ENCODE results near the gene EPN2.

The EPN2 gene

GRCh38 chr17:19377602-19378415 lies 140.6 kb downstream of the EPN2 start:
- peak; percentile 88 to 100 (median 98) for DNase-seq

GRCh38 chr17:19378416-19379360 lies 141.5 kb downstream of the EPN2 start, which contains the start of gene MAPK7:
Gene MAPK7 (plus strand): TSS chr17:19378498. CDS start chr17:19378901, 403 bp downstream.
- DNase-seq: peak in 1 of 56 donors; percentile 72

GRCh38 chr17:19379361-19380065 lies 142.3 kb downstream of the EPN2 start:
- no peak for DNase-seq

- DNase-seq: no peak
These were observed 143.5 kb downstream of the EPN2 start for GRCh38 chr17:19380481-19381301.

- DNase-seq: no peak
These were observed 144.2 kb downstream of the EPN2 start for GRCh38 chr17:19381361-19381740.

- DNase-seq: no peak
These were observed 144.7 kb downstream of the EPN2 start for GRCh38 chr17:19381741-19382444.

- DNase-seq: no peak
These were observed 145.6 kb downstream of the EPN2 start for GRCh38 chr17:19382531-19383444.

- peak in 1 of 56 donors; percentile 26 for DNase-seq
These were observed 146.7 kb downstream of the EPN2 start for GRCh38 chr17:19383681-19384470.

- peak in 53 of 56 donors; percentile 35 to 94 (median 84) for DNase-seq
These were observed 147.7 kb downstream of the EPN2 start for GRCh38 chr17:19384723-19385391.

GRCh38 chr17:19385521-19385983 lies 148.4 kb downstream of the EPN2 start:
- no peak for DNase-seq

Data from nucleus accumbens (tissue), 56 donors.